Stimulated activated CD8-positive, alpha-beta memory T cell treated with anti-CD3 and anti-CD28 coated beads, Interleukin-4, amount 100 ng/mL, for 48 hours (primary cell): ENCODE results near the gene MRPL22.
A peak's percentile ranks its signal among the peaks of the same experiment; 100 is the strongest.
"Not testable (repeated sequence)": the region's sequence is repeated elsewhere in the genome, so short reads cannot be mapped to it uniquely, and the experiment has no call there.

ENCODE experiments used
- DNase-seq: peaks from one replicate; pipeline ENCODE4 v3.0.0-alpha.2; 2020

The MRPL22 gene

DNA sequence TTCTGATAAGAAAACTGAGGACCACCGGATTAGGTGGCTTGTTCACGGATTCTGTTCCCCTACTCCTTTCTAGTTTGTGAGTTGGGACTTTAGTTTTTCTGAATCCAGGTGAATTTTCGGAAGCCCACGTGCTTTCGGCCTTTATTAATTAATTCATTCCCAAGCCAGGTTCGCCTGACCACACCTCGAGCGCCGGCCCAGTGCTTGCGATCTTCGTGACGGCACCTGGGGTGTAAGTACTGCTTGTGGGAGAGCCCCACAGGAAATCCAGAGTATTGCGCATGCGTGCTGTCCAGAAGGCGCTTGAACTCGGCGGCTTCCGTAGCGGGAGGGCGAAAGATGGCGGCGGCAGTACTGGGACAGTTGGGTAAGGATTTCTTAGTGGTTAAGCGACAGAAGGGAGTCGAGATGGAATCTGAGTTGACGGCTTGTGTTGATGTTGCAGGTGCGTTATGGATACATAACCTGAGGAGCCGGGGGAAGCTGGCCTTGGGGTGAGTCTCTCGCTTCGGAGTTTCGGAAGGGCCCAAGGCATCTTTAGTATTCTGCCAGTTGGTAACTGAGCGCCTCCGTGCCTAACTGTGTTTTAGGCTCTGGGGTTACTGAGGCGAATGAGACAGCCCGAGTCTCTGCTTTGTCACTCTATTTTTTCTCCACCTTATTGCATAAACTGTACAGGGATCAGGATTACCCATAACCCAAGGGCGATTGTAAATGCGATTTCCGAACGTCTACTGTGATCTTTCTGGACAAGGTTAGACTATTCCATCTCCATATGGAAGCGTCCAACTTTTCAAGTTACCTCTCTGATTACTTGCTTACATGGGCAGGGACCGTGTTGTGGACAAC is at the start of gene MRPL22:
Gene MRPL22 (plus strand): TSS at position 302 of the 849 bp plus-strand sequence. CDS start 38 bp downstream, at position 340.
- peak; percentile 97 for DNase-seq

DNA sequence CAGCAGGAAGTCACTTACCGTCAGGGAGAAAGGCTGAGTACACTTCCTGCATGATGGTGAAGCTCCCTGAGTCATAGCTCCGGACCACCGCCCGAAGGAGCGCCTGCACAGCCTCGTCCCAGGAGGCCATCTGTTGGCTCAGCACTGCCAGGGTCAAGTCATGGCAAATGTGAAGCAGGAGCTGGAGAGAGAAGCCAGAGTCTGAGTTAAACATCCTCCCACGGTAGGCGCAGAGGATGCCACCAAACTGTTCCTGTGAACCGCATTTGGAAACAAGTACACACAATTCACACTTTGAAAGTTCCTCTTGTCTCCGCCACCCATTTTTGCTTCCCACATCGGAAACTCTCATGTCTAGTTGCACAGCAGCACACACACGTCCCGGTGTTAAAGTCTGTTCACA is 48.5 kb upstream of the MRPL22 start:
- DNase-seq = no peak

- no peak for DNase-seq
Observed at GRCh38 chr5:154893381-154893780, 47.5 kb upstream of the MRPL22 start.

DNA sequence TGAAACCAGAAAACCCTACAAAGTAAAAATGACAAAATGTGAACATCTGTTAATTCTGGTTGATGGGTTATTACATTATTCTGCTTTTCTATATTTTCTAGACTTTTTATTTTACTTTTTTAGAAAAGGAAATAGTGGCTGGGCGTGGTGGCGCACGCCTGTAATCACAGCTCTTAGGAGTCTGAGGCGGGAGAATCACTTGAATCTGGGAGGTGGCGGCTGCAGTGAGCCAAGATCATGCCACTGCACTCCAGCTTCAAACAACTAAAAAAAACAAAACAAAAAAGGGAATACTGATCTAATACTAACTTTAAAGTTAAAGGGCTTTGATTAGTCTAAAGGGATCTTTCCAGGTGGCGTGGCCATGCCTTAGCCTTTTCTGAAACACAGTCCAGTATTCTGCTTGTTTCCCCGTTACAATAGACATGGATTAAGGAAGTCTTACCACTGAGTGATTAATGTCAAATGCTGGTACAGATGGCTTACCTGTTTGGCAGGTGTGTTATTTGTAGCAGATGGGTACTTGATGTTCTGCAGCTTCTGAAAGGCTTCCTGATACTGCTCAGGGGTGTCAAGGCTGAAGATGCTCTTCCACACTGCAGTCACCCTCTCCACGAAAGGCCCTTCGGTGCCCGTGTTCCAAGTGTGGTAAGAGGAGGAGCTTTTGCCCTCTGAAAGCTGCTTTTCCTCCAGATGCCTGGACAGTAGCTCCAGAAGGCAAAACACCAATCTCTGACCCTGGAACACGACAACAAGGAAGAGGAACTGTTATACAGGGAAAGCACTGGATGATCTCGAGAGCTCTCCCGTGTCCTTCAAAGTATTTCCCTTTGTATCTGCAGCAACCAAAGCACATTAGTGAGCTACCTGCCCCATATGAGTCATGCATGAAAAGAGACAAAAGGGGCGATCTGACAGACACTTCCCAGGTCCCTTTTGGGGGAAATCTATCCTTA is 45.0 kb upstream of the MRPL22 start:
- no peak for DNase-seq

GRCh38 chr5:154896562-154897165 is 44.2 kb upstream of the MRPL22 start:
- DNase-seq = no peak

GRCh38 chr5:154898210-154898609 is 42.7 kb upstream of the MRPL22 start:
- no peak for DNase-seq

- no peak for DNase-seq
Observed at GRCh38 chr5:154899151-154899816, 41.6 kb upstream of the MRPL22 start.

DNA sequence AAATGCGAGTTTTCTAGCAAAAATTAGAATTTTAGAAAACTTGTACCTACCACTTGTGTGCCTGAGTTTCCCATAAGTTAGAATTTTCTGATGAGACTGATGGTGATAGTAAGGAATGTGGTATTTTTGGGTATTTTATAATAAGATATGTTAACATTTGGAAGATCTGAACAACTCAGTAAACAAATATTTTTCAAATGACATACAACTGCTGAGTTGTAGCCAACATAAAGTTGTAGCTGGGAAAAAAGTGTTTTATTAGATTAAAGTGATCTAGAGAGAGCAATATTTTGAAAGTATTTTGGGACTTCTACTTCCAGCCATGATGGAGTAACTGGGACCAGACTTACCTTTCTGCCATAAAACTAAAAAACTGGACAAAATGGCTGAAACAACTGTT is 40.8 kb upstream of the MRPL22 start:
- DNase-seq = no peak

DNA sequence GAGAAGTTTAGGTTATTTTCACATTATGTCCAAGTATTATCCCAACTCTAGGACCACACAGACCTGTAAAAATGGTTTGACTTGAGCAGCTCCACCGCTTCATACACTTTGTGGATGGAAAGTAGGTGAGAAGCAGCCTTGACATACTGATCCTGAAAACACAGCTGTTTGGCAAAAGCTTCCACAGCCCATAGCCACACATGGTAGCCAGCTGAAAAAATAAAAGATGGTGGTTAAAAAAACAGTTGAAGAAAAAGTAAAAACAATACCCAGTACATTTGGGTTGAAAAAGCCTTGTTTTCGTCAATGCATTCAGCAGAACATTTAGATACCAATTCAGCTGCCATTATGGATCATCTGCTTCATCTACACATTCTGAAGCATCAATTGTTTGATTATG is 39.6 kb upstream of the MRPL22 start:
- DNase-seq = no peak

GRCh38 chr5:154901913-154902312 is 39.0 kb upstream of the MRPL22 start:
- no peak for DNase-seq

GRCh38 chr5:154905601-154906000 is 35.3 kb upstream of the MRPL22 start:
- DNase-seq = not testable (repeated sequence)

DNA sequence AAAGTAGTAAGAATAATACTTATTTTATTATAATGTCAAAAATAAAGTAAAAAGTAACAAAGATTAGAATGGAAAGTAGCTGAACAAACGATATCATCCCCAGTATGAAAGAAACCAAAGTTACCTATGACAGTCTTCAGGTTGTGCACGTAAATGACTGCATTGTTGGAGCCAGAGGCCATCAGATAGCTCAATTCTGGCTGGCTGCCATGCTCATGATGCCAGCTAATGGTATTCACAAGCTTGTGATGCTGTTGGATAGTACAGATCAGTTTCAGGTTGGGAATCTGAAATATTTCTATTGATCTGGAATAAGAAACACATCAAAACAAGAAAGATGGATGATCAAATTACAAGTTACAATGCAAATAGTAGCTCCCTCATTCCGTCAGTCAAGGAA is 24.0 kb upstream of the MRPL22 start:
- DNase-seq = no peak

- DNase-seq = no peak
Observed at GRCh38 chr5:154917757-154918156, 23.1 kb upstream of the MRPL22 start.

GRCh38 chr5:154923441-154924430 is 17.1 kb upstream of the MRPL22 start:
- DNase-seq = no peak

- no peak for DNase-seq
Observed at GRCh38 chr5:154933537-154933936, 7.3 kb upstream of the MRPL22 start.

DNA sequence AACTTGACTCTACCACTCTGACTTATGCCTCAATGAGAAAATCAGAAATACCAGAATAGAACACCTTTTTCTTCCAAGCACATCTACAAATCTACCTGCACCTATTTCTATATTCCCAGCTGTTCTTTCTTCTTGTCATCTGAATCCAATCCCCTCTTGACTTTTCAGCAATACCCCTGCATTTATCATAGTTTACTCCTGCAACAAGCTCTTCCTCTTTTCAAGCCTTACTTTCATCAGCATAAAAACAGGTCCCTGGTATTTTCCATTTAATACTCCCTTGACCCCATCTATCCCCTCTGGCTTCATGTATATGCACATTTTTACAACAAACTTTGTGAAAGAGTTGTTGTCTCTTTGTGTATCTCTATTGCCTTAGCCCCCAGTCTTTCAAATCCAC is 6.0 kb upstream of the MRPL22 start:
- no peak for DNase-seq

- DNase-seq = no peak
Observed at GRCh38 chr5:154937186-154937717, 3.6 kb upstream of the MRPL22 start.

GRCh38 chr5:154937718-154938466 is 3.0 kb upstream of the MRPL22 start, which contains the start of gene GEMIN5:
GEMIN5 (minus strand) TSS chr5:154938211; CDS start chr5:154938133, 78 bp downstream.
- DNase-seq = peak; percentile 87

DNA sequence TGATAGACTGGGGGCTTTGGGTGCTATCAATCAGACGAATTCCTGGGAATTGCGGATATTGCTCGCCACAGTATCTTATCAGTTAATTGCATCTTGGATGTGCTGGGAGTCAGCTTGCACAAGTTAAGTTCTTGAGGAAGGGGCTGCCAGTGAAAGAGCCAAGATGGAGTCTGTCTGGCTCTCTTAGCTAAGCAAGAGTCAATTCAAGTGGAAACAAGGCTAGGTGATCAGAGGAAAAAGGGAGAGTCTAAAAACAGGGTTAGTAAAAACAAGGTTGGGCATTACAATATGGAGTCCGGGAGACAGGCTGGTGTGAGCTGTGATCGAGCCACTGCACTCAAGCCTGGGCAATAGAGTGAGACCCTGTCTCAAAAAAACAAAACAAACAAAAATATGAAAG is 1.5 kb upstream of the MRPL22 start:
- not testable (repeated sequence) for DNase-seq

GRCh38 chr5:154940375-154940771 is 500 bp upstream of the MRPL22 start:
- no peak for DNase-seq
